Measurements from ENCODE around the gene RGL4.

Gene RGL4

GRCh38 chr22:23743303-23743705 lies 52.5 kb downstream of the RGL4 start:
- DNase-seq (ENCODE audit: low spot score), result no peak

GRCh38 chr22:23744001-23744400 lies 53.2 kb downstream of the RGL4 start:
- no peak for DNase-seq (ENCODE audit: low spot score)

GRCh38 chr22:23744485-23744884 lies 53.7 kb downstream of the RGL4 start:
- DNase-seq (ENCODE audit: low spot score), result no peak

- no peak for DNase-seq (ENCODE audit: low spot score)
Measured at GRCh38 chr22:23745791-23746190, 55.0 kb downstream of the RGL4 start.
